ENCODE measurements around the gene PCDHB10.

Gene PCDHB10

GRCh38 chr5:141234109-141234667, 42.0 kb downstream of the PCDHB10 start:
- TF ChIP-seq TAF1 (IDR thresholded peaks at IDR 0.05; ENCODE audit: borderline replicate concordance, insufficient read depth, low read length) (no peak), POLR2AphosphoS5 (IDR thresholded peaks at IDR 0.05; ENCODE audit: low read depth, low read length) (no peak), REST (IDR thresholded peaks at IDR 0.05; ENCODE audit: insufficient read depth in 1 of 2, low read depth in 2 of 2, low read length in 2 of 2) (no peak), SIN3A (IDR thresholded peaks at IDR 0.05; ENCODE audit: borderline replicate concordance, insufficient read depth, low read length) (no peak), FOXP2 (optimal IDR thresholded peaks at IDR 0.05; ENCODE audit: borderline replicate concordance, extremely low read depth, extremely low read length, insufficient read depth) (no peak)

GRCh38 chr5:141236516-141237313, 44.6 kb downstream of the PCDHB10 start:
- no peak for TF ChIP-seq POLR2AphosphoS5 (IDR thresholded peaks at IDR 0.05; ENCODE audit: low read depth, low read length)
- TF ChIP-seq SIN3A (IDR thresholded peaks at IDR 0.05; ENCODE audit: borderline replicate concordance, insufficient read depth, low read length), result no peak
- TF ChIP-seq FOXP2 (optimal IDR thresholded peaks at IDR 0.05; ENCODE audit: borderline replicate concordance, extremely low read depth, extremely low read length, insufficient read depth), result no peak
- no peak for TF ChIP-seq REST (IDR thresholded peaks at IDR 0.05; ENCODE audit: insufficient read depth in 1 of 2, low read depth in 2 of 2, low read length in 2 of 2)
- TF ChIP-seq TAF1 (IDR thresholded peaks at IDR 0.05; ENCODE audit: borderline replicate concordance, insufficient read depth, low read length), result no peak

- TF ChIP-seq FOXP2 (optimal IDR thresholded peaks at IDR 0.05; ENCODE audit: borderline replicate concordance, extremely low read depth, extremely low read length, insufficient read depth), result no peak
- TF ChIP-seq REST (IDR thresholded peaks at IDR 0.05; ENCODE audit: insufficient read depth in 1 of 2, low read depth in 2 of 2, low read length in 2 of 2), result no peak
- TF ChIP-seq TAF1 (IDR thresholded peaks at IDR 0.05; ENCODE audit: borderline replicate concordance, insufficient read depth, low read length), result no peak
- TF ChIP-seq POLR2AphosphoS5 (IDR thresholded peaks at IDR 0.05; ENCODE audit: low read depth, low read length), result no peak
- no peak for TF ChIP-seq SIN3A (IDR thresholded peaks at IDR 0.05; ENCODE audit: borderline replicate concordance, insufficient read depth, low read length)
These were observed 49.3 kb downstream of the PCDHB10 start for GRCh38 chr5:141241496-141241895.
